ENCODE results near the gene RGMB. TPM values are rescaled to one million over a fixed set of nuclear protein-coding genes. Genes with fewer than 3 reads are reported as not detected.
"Not testable (repeated sequence)": the region's sequence is repeated elsewhere in the genome, so short reads cannot be mapped to it uniquely, and the experiment has no call there.

RGMB gene
- total and polyA plus RNA-seq, 7 donors = 8.2 to 25.7 (median 14.1) TPM

- no peak for DNase-seq
- WGBS, 3 donors = 74 to 84% (median 77%) methylated on average over 5 of the region's 5 CpGs
- no peaks in the 10 kb centered on the region for H3K36me3 ChIP-seq (ENCODE audit: insufficient read depth in 1 of 2, low read depth in 1 of 2)
- H3K4me1 ChIP-seq = no peaks in the 10 kb centered on the region
- H3K9me3 ChIP-seq = peaks cover 11% of the 10 kb centered on the region
- H3K4me3 ChIP-seq = no peak overlapping the region
- H3K27me3 ChIP-seq (ENCODE audit: insufficient read depth in 3 of 3, low read length in 2 of 3) = no peaks in the 10 kb centered on the region
- no peak overlapping the region for H3K27ac ChIP-seq
- ATAC-seq = no peak
- TF ChIP-seq CTCF (IDR thresholded peaks at IDR 0.05) = no peak
- intact Hi-C loops (cut with DNase I) = no loop called here
Measured at GRCh38 chr5:98742396-98743073, 30.9 kb upstream of the RGMB start.

GRCh38 chr5:98748259-98748658 is 25.2 kb upstream of the RGMB start:
- H3K4me3 ChIP-seq; H3K27me3 ChIP-seq (ENCODE audit: insufficient read depth in 3 of 3, low read length in 2 of 3); H3K27ac ChIP-seq; ATAC-seq; DNase-seq; H3K4me1 ChIP-seq; H3K36me3 ChIP-seq (ENCODE audit: insufficient read depth in 1 of 2, low read depth in 1 of 2); intact Hi-C loops (cut with DNase I): not testable (repeated sequence)
- peaks cover 19% of the 10 kb centered on the region for H3K9me3 ChIP-seq
- WGBS, 3 donors = 91 to 96% (median 94%) methylated on average over 1 of the region's 1 CpG

GRCh38 chr5:98749046-98749445 is 24.4 kb upstream of the RGMB start:
- TF ChIP-seq CTCF (IDR thresholded peaks at IDR 0.05) = no peak
- Histone ChIP-seq H3K27me3 (ENCODE audit: insufficient read depth in 3 of 3, low read length in 2 of 3) (no peaks in the 10 kb centered on the region), H3K27ac (no peak overlapping the region), H3K4me3 (no peak overlapping the region), H3K36me3 (ENCODE audit: insufficient read depth in 1 of 2, low read depth in 1 of 2) (no peaks in the 10 kb centered on the region), H3K9me3 (peaks cover 19% of the 10 kb centered on the region), H3K4me1 (no peaks in the 10 kb centered on the region)
- intact Hi-C loops (cut with DNase I) = no loop called here
- WGBS, 3 donors = 32 to 67% (median 44%) methylated on average over 1 of the region's 1 CpG
- no peak for ATAC-seq
- DNase-seq = no peak

GRCh38 chr5:98750693-98751092 is 22.8 kb upstream of the RGMB start:
- no peaks in the 10 kb centered on the region for H3K27me3 ChIP-seq (ENCODE audit: insufficient read depth in 3 of 3, low read length in 2 of 3)
- no peak overlapping the region for H3K4me3 ChIP-seq
- no peaks in the 10 kb centered on the region for H3K36me3 ChIP-seq (ENCODE audit: insufficient read depth in 1 of 2, low read depth in 1 of 2)
- H3K4me1 ChIP-seq = no peaks in the 10 kb centered on the region
- intact Hi-C loops (cut with DNase I) = no loop called here
- TF ChIP-seq CTCF (IDR thresholded peaks at IDR 0.05) = no peak
- no peak overlapping the region for H3K27ac ChIP-seq
- no peak for DNase-seq
- no peak for ATAC-seq
- H3K9me3 ChIP-seq = peaks cover 19% of the 10 kb centered on the region
- WGBS, 3 donors = 88 to 93% (median 92%) methylated on average over 4 of the region's 4 CpGs

GRCh38 chr5:98752331-98752730 is 21.1 kb upstream of the RGMB start:
- WGBS, 3 donors = 89 to 93% (median 91%) methylated on average over 7 of the region's 7 CpGs
- DNase-seq, ATAC-seq: not testable (repeated sequence)

GRCh38 chr5:98752801-98753200 is 20.7 kb upstream of the RGMB start:
- H3K27ac ChIP-seq; ATAC-seq; H3K27me3 ChIP-seq (ENCODE audit: insufficient read depth in 3 of 3, low read length in 2 of 3); H3K4me1 ChIP-seq; H3K4me3 ChIP-seq; intact Hi-C loops (cut with DNase I); H3K9me3 ChIP-seq; DNase-seq; H3K36me3 ChIP-seq (ENCODE audit: insufficient read depth in 1 of 2, low read depth in 1 of 2): not testable (repeated sequence)
- WGBS, 3 donors = 50 to 68% methylated on average over 1 of the region's 1 CpG; no CpG with 5 or more reads in 1 of the 3 donors

More at GRCh38 chr5:98752331-98752730, 21.1 kb upstream of the RGMB start:
- H3K9me3 ChIP-seq; H3K36me3 ChIP-seq (ENCODE audit: insufficient read depth in 1 of 2, low read depth in 1 of 2); H3K4me1 ChIP-seq; H3K4me3 ChIP-seq; H3K27me3 ChIP-seq (ENCODE audit: insufficient read depth in 3 of 3, low read length in 2 of 3); H3K27ac ChIP-seq; intact Hi-C loops (cut with DNase I): not testable (repeated sequence)

All from psoas muscle (tissue), 8 donors.